Measurements from ENCODE around the gene LCN1. TPM values are rescaled to one million over a fixed set of nuclear protein-coding genes. Genes with fewer than 3 reads are reported as not detected.

Gene LCN1
- total and polyA plus RNA-seq, 2 of the 8 experiments (the other 6 are each of a cell fraction or from before 2014, with no cell fraction given): not detected

GRCh38 chr9:135512241-135512603 is 9.0 kb upstream of the LCN1 start:
- Histone ChIP-seq H2BK5ac (ENCODE audit: low read depth, low read length) (no peak overlapping the region), H4K91ac (replicated peaks; ENCODE audit: insufficient read length, low read length) (no peak overlapping the region), H3K18ac (ENCODE audit: extremely low read depth, low read length) (no peak overlapping the region), H3K36me3 (ENCODE audit: control insufficient read depth in 2 of 4, insufficient read depth in 4 of 4, low read length in 3 of 4) (no peaks in the 10 kb centered on the region), H3K4me3 (ENCODE audit: extremely low read depth in 1 of 4, insufficient read depth in 2 of 4, low read depth in 3 of 4, low read length in 4 of 4) (no peak overlapping the region), H4K5ac (ENCODE audit: insufficient read length, low read depth, low read length) (no peak overlapping the region), H3K23ac (ENCODE audit: insufficient read length) (no peak overlapping the region), H3K27ac (ENCODE audit: low read depth, low read length) (no peak overlapping the region), H2BK12ac (ENCODE audit: low read depth, low read length) (no peak overlapping the region), H3K9ac (replicated peaks in 1 of 4; ENCODE audit: extremely low read depth in 1 of 4, low read depth in 3 of 4, low read length in 3 of 4) (no peak overlapping the region), H3K79me2 (ENCODE audit: control insufficient read depth in 1 of 2, insufficient read depth in 2 of 2, low read length in 2 of 2) (no peaks in the 10 kb centered on the region), H4K20me1 (replicated peaks in 1 of 2; ENCODE audit: control insufficient read depth in 1 of 2, insufficient read depth in 2 of 2, low read length in 2 of 2) (no peaks in the 10 kb centered on the region), H2BK120ac (replicated peaks; ENCODE audit: low read depth, low read length) (no peak overlapping the region), H2AK5ac (ENCODE audit: low read depth, low read length) (no peak overlapping the region), H2BK15ac (ENCODE audit: low read length) (no peak overlapping the region), H3K23me2 (ENCODE audit: low read depth, low read length) (no peaks in the 10 kb centered on the region), H3K79me1 (ENCODE audit: low read depth, low read length) (no peaks in the 10 kb centered on the region), H3K14ac (ENCODE audit: insufficient read length) (no peak overlapping the region), H2AFZ (ENCODE audit: low read length) (no peak overlapping the region), H3K27me3 (replicated peaks in 1 of 4; ENCODE audit: control insufficient read depth in 3 of 4, extremely low read depth in 1 of 4, insufficient read depth in 3 of 4, low read length in 3 of 4) (no peaks in the 10 kb centered on the region), H3K56ac (replicated peaks; ENCODE audit: insufficient read length, low read depth, low read length) (no peak overlapping the region), H2BK20ac (ENCODE audit: low read length) (no peak overlapping the region), H3K9me3 (ENCODE audit: insufficient read depth in 2 of 2, low read depth in 1 of 2, low read length in 1 of 2) (no peaks in the 10 kb centered on the region), H3K4me1 (replicated peaks in 1 of 4; ENCODE audit: control insufficient read depth in 3 of 4, insufficient read depth in 4 of 4, low read length in 3 of 4) (no peaks in the 10 kb centered on the region), H3K4ac (replicated peaks; ENCODE audit: insufficient read length, low read depth, low read length) (no peak overlapping the region), H4K8ac (ENCODE audit: extremely low read depth, insufficient read depth, low read length) (no peak overlapping the region), H3K4me2 (ENCODE audit: insufficient read depth in 1 of 2, low read depth in 2 of 2, low read length in 2 of 2) (no peak overlapping the region)
- POLR2A ChIA-PET (ENCODE audit: partially characterized antibody): no interaction called here
- DNase-seq (ENCODE audit: low read depth in 1 of 2, low spot score in 2 of 2) (no peak), FAIRE-seq (no peak)
- CTCF ChIA-PET (ENCODE audit: partially characterized antibody): interaction anchor here (1.1 to 1.4 kb wide), 2 partner anchors 12 to 192 kb away, joined by 3 to 4 read pairs; no protein-coding TSS in a partner anchor
- 93% methylated on average over 10 of the region's 10 CpGs; no CpG with 5 or more reads in 1 of the 2 experiments for WGBS, 2 experiments (ENCODE audit: extremely low coverage in 1 of 2, insufficient coverage in 1 of 2, insufficient read length in 1 of 2, insufficient replicate concordance in 2 of 2, low coverage in 1 of 2, low lambda C conversion rate in 2 of 2, missing lambda C conversion rate in 1 of 2)
- TF ChIP-seq FOSL1 (IDR thresholded peaks at IDR 0.05; ENCODE audit: insufficient read depth, low read depth, low read length): no peak
- TF ChIP-seq TCF12 (IDR thresholded peaks at IDR 0.05; ENCODE audit: low read depth, low read length): no peak
- no peak for TF ChIP-seq EZH2 (IDR thresholded peaks at IDR 0.05; ENCODE audit: low read depth, low read length, severe bottlenecking)
- no peak for TF ChIP-seq RAD21 (IDR thresholded peaks at IDR 0.05 in 1 of 2, conservative IDR thresholded peaks at IDR 0.05 in 1 of 2; ENCODE audit: low read depth in 2 of 2, low read length in 2 of 2)
- no peak for TF ChIP-seq BACH1 (IDR thresholded peaks at IDR 0.05; ENCODE audit: low read length)
- no peak for TF ChIP-seq CTBP2 (IDR thresholded peaks at IDR 0.05; ENCODE audit: borderline replicate concordance, insufficient read depth, insufficient read length, low read length)
- no peak for TF ChIP-seq PHF8 (conservative IDR thresholded peaks at IDR 0.05; ENCODE audit: low read depth, low read length)
- no peak for TF ChIP-seq CREB1 (IDR thresholded peaks at IDR 0.05)
- TF ChIP-seq SP1 (IDR thresholded peaks at IDR 0.05; ENCODE audit: low read depth, low read length): no peak

Measured in H1 (cell line).